OCI-LY1 (cell line): ENCODE measurements around the gene SKP1.

Experiments
- H2AFZ ChIP-seq: fragments of 200-600 bp; sonication (generic), shearing (Covaris generic); 2 replicates; pipeline ENCODE4 v1.6.0; 2014; ENCODE audit warnings: antibody characterized with exemption, mild to moderate bottlenecking, low read length
- H3F3A ChIP-seq: fragments of 200-600 bp; sonication (generic), shearing (Covaris generic); 2 replicates; pipeline ENCODE4 v1.6.0; 2014; ENCODE audit warnings: mild to moderate bottlenecking, antibody characterized with exemption, low read length, moderate library complexity; ENCODE audit not compliant: insufficient read depth
- H3K27ac ChIP-seq: fragments of 200-600 bp; sonication (generic); 2 replicates; pipeline ENCODE4 v1.5.1; 2014; ENCODE audit warnings: low read length, mixed run types, mild to moderate bottlenecking, low read depth; ENCODE audit not compliant: poor library complexity, severe bottlenecking
- H3K27me3 ChIP-seq: fragments of 200-600 bp; sonication (generic); 2 replicates; pipeline ENCODE4 v1.6.0; 2014; ENCODE audit warnings: antibody characterized with exemption, mild to moderate bottlenecking, low read length, moderate library complexity; ENCODE audit not compliant: insufficient read depth
- H3K36me3 ChIP-seq: fragments of 200-600 bp; sonication (generic); 2 replicates; pipeline ENCODE4 v1.6.1; 2014; ENCODE audit warnings: mild to moderate bottlenecking, antibody characterized with exemption, low read length, moderate library complexity, mixed read lengths; ENCODE audit not compliant: insufficient read depth
- H3K4me1 ChIP-seq: fragments of 200-600 bp; sonication (generic); 2 replicates; pipeline ENCODE4 v1.5.1; 2014; ENCODE audit warnings: mild to moderate bottlenecking, low read length, moderate library complexity; ENCODE audit not compliant: insufficient read depth, severe bottlenecking
- H3K4me2 ChIP-seq: fragments of 200-600 bp; sonication (generic), shearing (Covaris generic); 2 replicates; pipeline ENCODE4 v1.6.1; 2014; ENCODE audit warnings: low read length
- H3K4me3 ChIP-seq: fragments of 200-600 bp; sonication (generic); 2 replicates; pipeline ENCODE4 v1.5.1; 2014; ENCODE audit warnings: low read length, low read depth, mild to moderate bottlenecking, mixed read lengths; ENCODE audit not compliant: poor library complexity, severe bottlenecking
- H3K79me2 ChIP-seq: fragments of 200-600 bp; shearing (Covaris generic); 2 replicates; pipeline ENCODE4 v1.6.1; 2016; ENCODE audit warnings: mixed run types, low read length, mixed read lengths; ENCODE audit not compliant: insufficient read depth
- H3K9ac ChIP-seq: fragments of 200-600 bp; sonication (generic), shearing (Covaris generic); 2 replicates; pipeline ENCODE4 v1.6.1; 2014; ENCODE audit warnings: mild to moderate bottlenecking, low read length, mixed read lengths
- H3K9me2 ChIP-seq: fragments of 200-600 bp; sonication (generic), shearing (Covaris generic); 2 replicates; pipeline ENCODE4 v1.6.1; 2014; ENCODE audit warnings: low read depth, mild to moderate bottlenecking, low read length, mixed read lengths
- H3K9me3 ChIP-seq: fragments of 200-600 bp; shearing (Covaris generic); 2 replicates; pipeline ENCODE4 v1.6.1; 2014; ENCODE audit warnings: low read length, mixed read lengths
- H4K20me1 ChIP-seq: fragments of 200-600 bp; sonication (generic), shearing (Covaris generic); 2 replicates; pipeline ENCODE4 v1.6.0; 2016; ENCODE audit warnings: mild to moderate bottlenecking, low read length; ENCODE audit not compliant: insufficient read depth
- EZH2 ChIP-seq: fragments of 200-600 bp; sonication (generic), shearing (Covaris generic); IDR thresholded peaks from 2 replicates; pipeline ENCODE4 v1.8.0; 2017; ENCODE audit warnings: borderline replicate concordance, mixed run types, mild to moderate bottlenecking, antibody characterized with exemption, low read length, moderate library complexity, mixed read lengths
- TF ChIP-seq, protein P1 (sequence below): fragments of 200-600 bp; sonication (generic), shearing (Covaris generic); IDR thresholded peaks from 2 replicates; pipeline ENCODE4 v1.5.1; 2017; ENCODE audit warnings: mild to moderate bottlenecking, antibody characterized with exemption, low read length, moderate library complexity, mixed read lengths

SKP1 gene

DNA sequence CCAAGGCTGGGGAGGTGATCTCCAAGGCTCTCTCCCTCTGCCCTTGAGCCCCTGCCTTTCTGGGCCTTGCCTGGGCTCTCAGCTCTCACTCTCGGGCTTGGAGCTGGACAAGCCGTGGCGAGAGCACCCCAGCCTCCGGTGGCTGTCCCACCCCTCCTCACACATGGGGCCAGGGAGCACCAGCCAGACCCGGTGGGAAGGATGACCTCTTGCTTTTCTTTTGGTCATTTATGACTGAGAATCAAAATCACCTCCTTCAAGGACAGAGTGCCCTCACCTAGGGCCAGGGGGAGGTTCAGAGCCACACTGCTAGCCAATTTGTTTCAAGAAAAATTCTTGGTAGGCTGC is 48.1 kb downstream of the SKP1 start:
- H3K79me2 ChIP-seq: no peaks in the 10 kb centered on the region
- peaks cover 12% of the 10 kb centered on the region for H3K4me1 ChIP-seq
- H3K27me3 ChIP-seq: no peaks in the 10 kb centered on the region
- peaks cover 1% of the 10 kb centered on the region; the same call in 1 of the 2 replicates for H3K36me3 ChIP-seq
- no peaks in the 10 kb centered on the region for H3F3A ChIP-seq
- no peak overlapping the region for H2AFZ ChIP-seq
- H4K20me1 ChIP-seq: no peaks in the 10 kb centered on the region
- H3K9me3 ChIP-seq: no peaks in the 10 kb centered on the region
- H3K9me2 ChIP-seq: no peaks in the 10 kb centered on the region
- no peak overlapping the region for H3K27ac ChIP-seq
- TF ChIP-seq, protein P1, sequence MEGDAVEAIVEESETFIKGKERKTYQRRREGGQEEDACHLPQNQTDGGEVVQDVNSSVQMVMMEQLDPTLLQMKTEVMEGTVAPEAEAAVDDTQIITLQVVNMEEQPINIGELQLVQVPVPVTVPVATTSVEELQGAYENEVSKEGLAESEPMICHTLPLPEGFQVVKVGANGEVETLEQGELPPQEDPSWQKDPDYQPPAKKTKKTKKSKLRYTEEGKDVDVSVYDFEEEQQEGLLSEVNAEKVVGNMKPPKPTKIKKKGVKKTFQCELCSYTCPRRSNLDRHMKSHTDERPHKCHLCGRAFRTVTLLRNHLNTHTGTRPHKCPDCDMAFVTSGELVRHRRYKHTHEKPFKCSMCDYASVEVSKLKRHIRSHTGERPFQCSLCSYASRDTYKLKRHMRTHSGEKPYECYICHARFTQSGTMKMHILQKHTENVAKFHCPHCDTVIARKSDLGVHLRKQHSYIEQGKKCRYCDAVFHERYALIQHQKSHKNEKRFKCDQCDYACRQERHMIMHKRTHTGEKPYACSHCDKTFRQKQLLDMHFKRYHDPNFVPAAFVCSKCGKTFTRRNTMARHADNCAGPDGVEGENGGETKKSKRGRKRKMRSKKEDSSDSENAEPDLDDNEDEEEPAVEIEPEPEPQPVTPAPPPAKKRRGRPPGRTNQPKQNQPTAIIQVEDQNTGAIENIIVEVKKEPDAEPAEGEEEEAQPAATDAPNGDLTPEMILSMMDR: no peak
- no peak for TF ChIP-seq EZH2
- no peak overlapping the region for H3K4me3 ChIP-seq
- H3K4me2 ChIP-seq: no peak overlapping the region
- no peak overlapping the region for H3K9ac ChIP-seq

DNA sequence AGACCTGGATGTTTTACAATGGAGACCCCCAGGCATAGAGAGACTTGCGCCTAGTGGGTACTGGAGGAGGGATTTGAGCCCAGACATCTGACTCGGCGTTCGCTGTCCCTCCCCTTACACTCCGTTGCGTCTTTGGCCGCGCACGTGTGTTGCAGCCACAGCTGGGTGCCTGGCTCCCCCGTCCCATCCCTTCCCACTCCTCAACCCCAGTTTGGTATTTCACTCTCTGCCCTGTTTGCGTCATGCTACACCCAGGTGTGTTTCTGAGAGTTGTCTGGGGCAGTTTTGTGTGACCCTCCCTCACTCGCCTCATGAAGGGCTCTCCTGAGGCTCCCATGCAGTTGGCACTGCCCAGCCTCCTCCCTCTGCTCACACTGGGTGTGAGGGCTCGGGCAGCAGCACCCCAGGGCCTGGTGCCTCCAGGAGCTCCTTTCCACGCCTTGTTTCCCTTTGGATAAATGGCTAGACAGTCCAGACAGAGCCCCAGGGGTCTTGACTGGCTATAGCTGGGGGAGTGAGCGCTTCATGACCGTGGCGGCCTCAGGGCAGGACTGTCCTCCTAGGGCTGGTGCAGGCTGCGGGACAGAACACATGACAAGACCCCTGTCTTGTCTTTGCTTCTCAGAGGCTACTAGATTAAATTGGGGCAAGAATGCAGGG is 48.6 kb downstream of the SKP1 start:
- Histone ChIP-seq H3K36me3 (no peaks in the 10 kb centered on the region), H3K27ac (no peak overlapping the region), H3K27me3 (no peaks in the 10 kb centered on the region), H3K4me3 (no peak overlapping the region), H3K9ac (no peak overlapping the region), H3K9me3 (no peaks in the 10 kb centered on the region), H3F3A (no peaks in the 10 kb centered on the region), H3K4me2 (no peak overlapping the region), H3K9me2 (no peaks in the 10 kb centered on the region), H2AFZ (no peak overlapping the region), H4K20me1 (no peaks in the 10 kb centered on the region), H3K4me1 (peaks cover 11% of the 10 kb centered on the region), H3K79me2 (no peaks in the 10 kb centered on the region)
- no peak for TF ChIP-seq EZH2
- TF ChIP-seq, protein P1: no peak

DNA sequence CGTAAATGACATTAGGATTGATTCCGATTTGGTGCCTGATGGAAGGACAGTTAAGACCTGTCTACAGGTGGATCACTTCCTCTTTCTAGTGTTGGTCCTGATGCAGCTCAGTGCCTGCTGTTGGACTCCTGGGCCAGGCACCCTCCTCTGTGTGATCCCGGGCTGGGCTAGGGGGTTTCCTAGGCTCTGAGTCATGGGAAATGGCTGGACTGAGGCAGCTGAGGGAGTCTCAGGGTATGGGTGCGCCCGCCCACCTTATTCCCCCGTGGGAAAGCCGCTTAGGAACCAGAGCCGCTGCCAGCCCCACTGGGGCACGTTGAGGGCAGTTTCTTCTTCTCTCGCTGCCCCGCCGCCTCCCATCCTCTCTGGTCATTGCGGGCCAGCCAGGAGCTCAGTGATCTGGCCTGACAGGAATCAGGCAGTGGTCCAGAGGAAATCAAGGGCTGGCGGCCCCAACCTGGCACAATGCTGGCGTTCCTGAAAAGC is 49.3 kb downstream of the SKP1 start:
- Histone ChIP-seq H3K9ac (no peak overlapping the region), H3K9me3 (no peaks in the 10 kb centered on the region), H3K27ac (no peak overlapping the region), H3K36me3 (no peaks in the 10 kb centered on the region), H2AFZ (no peak overlapping the region), H4K20me1 (no peaks in the 10 kb centered on the region), H3K79me2 (no peaks in the 10 kb centered on the region), H3K27me3 (no peaks in the 10 kb centered on the region), H3F3A (no peaks in the 10 kb centered on the region), H3K4me2 (no peak overlapping the region), H3K4me3 (no peak overlapping the region), H3K4me1 (peaks cover 4% of the 10 kb centered on the region), H3K9me2 (no peaks in the 10 kb centered on the region)
- TF ChIP-seq, protein P1: no peak
- TF ChIP-seq EZH2: no peak
